GM11168 (cell line): ENCODE measurements around the gene EID3.

ENCODE experiments used
- in situ Hi-C: fragments of 300-500 bp; cut with MboI; formaldehyde crosslinking; loops from one replicate; pipeline ENCODE4 v1.12.0; 2022; ENCODE audit warnings: low sequenced_read_pairs; ENCODE audit not compliant: unreplicated experiment

The EID3 gene

GRCh38 chr12:104333692-104334255 lies 30.2 kb downstream of the EID3 start:
- in situ Hi-C loops = no loop called here

- in situ Hi-C loops = no loop called here
Measured at GRCh38 chr12:104334581-104334980, 31.0 kb downstream of the EID3 start.

- in situ Hi-C loops = no loop called here
Measured at GRCh38 chr12:104336115-104336514, 32.6 kb downstream of the EID3 start.

- in situ Hi-C loops = no loop called here
Measured at GRCh38 chr12:104337030-104337558, 33.6 kb downstream of the EID3 start.

- in situ Hi-C loops = no loop called here
Measured at GRCh38 chr12:104339663-104340062, 36.1 kb downstream of the EID3 start.

GRCh38 chr12:104340177-104340576 lies 36.6 kb downstream of the EID3 start:
- in situ Hi-C loops = no loop called here

GRCh38 chr12:104340925-104341611 lies 37.5 kb downstream of the EID3 start:
- in situ Hi-C loops = no loop called here

- in situ Hi-C loops = no loop called here
Measured at GRCh38 chr12:104342147-104342546, 38.6 kb downstream of the EID3 start.

GRCh38 chr12:104342635-104343249 lies 39.2 kb downstream of the EID3 start:
- in situ Hi-C loops = no loop called here

- in situ Hi-C loops = no loop called here
Measured at GRCh38 chr12:104344682-104345081, 41.1 kb downstream of the EID3 start.

- in situ Hi-C loops = no loop called here
Measured at GRCh38 chr12:104345234-104346066, 41.9 kb downstream of the EID3 start.

GRCh38 chr12:104347374-104348075 lies 44.0 kb downstream of the EID3 start:
- in situ Hi-C loops = no loop called here

- in situ Hi-C loops = no loop called here
Measured at GRCh38 chr12:104348283-104348993, 44.9 kb downstream of the EID3 start.

- in situ Hi-C loops = no loop called here
Measured at GRCh38 chr12:104348994-104349494, 45.5 kb downstream of the EID3 start.

GRCh38 chr12:104350211-104351056 lies 46.9 kb downstream of the EID3 start:
- in situ Hi-C loops = no loop called here

- in situ Hi-C loops = no loop called here
Measured at GRCh38 chr12:104351057-104351983, 47.8 kb downstream of the EID3 start.

- in situ Hi-C loops = no loop called here
Measured at GRCh38 chr12:104352106-104352713, 48.7 kb downstream of the EID3 start.
